Measurements from ENCODE around the gene PITX2. TPM values are rescaled to one million over a fixed set of nuclear protein-coding genes. Genes with fewer than 3 reads are reported as not detected.

PITX2 gene
- total and polyA plus RNA-seq, 2 of the 13 experiments (the other 11 are each of a cell fraction or from before 2014, with no cell fraction given): not detected

GRCh38 chr4:110635163-110635865 is 12.4 kb upstream of the PITX2 start:
- 1% methylated on average over 7 of the region's 7 CpGs for WGBS (ENCODE audit: low lambda C conversion rate)
- H3K79me2 ChIP-seq (ENCODE audit: insufficient read depth, low read length): no peaks in the 10 kb centered on the region
- no peak overlapping the region for H3K4me2 ChIP-seq (ENCODE audit: low read depth, low read length)
- BruUV-seq (replicated peaks): no TSS peak
- H3K36me3 ChIP-seq (replicated peaks in 1 of 2; ENCODE audit: control insufficient read depth in 1 of 2, insufficient read depth in 2 of 2, low read length in 2 of 2): no peaks in the 10 kb centered on the region
- DNase-seq (ENCODE audit: low spot score): no peak
- H3K9ac ChIP-seq (ENCODE audit: insufficient read depth, low read depth, low read length): no peak overlapping the region
- no peak overlapping the region for H3K27ac ChIP-seq (ENCODE audit: extremely low read length, insufficient read depth, low read length)
- H2AFZ ChIP-seq (ENCODE audit: low read length): no peak overlapping the region
- no peak for FAIRE-seq
- no peaks in the 10 kb centered on the region for H3K9me3 ChIP-seq (ENCODE audit: low read length)
- H3K4me1 ChIP-seq (ENCODE audit: insufficient read depth, low read length): peaks cover 7% of the 10 kb centered on the region
- intact Hi-C loops (cut with micrococcal nuclease; ENCODE audit: unreplicated experiment) (no loop called here), in situ Hi-C loops (cut with HindIII; ENCODE audit: extremely low pct_ligation_motif_present, low pct_unique_long_range_greater_than_20kb) (no loop called here)
- POLR2A ChIA-PET: no interaction called here
- H3K4me3 ChIP-seq (replicated peaks in 1 of 3; ENCODE audit: insufficient read depth in 1 of 3, low read depth in 2 of 3, low read length in 3 of 3): no peak overlapping the region
- H4K20me1 ChIP-seq (ENCODE audit: insufficient read depth, low read length): no peaks in the 10 kb centered on the region
- H3K27me3 ChIP-seq (ENCODE audit: control insufficient read depth in 1 of 2, insufficient read depth in 2 of 2, low read length in 2 of 2): peaks cover 0 to 83% of the 10 kb centered on the region in 2 experiments
- CTCF ChIA-PET (ENCODE audit: low intra/inter-chr PET ratio, low total read pairs): no interaction called here
- TF ChIP-seq ZNF749 (CRISPR knock-in tag; IDR thresholded peaks at IDR 0.05; ENCODE audit: borderline replicate concordance) (no peak), ZSCAN9 (CRISPR knock-in tag; IDR thresholded peaks at IDR 0.05; ENCODE audit: borderline replicate concordance) (no peak), CHD2 (IDR thresholded peaks at IDR 0.05; ENCODE audit: low read depth, low read length) (no peak), MLXIP (CRISPR knock-in tag; IDR thresholded peaks at IDR 0.05; ENCODE audit: borderline replicate concordance) (no peak), ZNF83 (CRISPR knock-in tag; IDR thresholded peaks at IDR 0.05; ENCODE audit: borderline replicate concordance) (no peak), MTF2 (CRISPR knock-in tag; IDR thresholded peaks at IDR 0.05; ENCODE audit: borderline replicate concordance) (no peak), YY1 (IDR thresholded peaks at IDR 0.05; ENCODE audit: insufficient read depth, insufficient replicate concordance, low read depth, low read length) (no peak), ZNF839 (CRISPR knock-in tag; IDR thresholded peaks at IDR 0.05; ENCODE audit: borderline replicate concordance) (no peak), ZBTB42 (CRISPR knock-in tag; IDR thresholded peaks at IDR 0.05) (no peak), ZNF281 (CRISPR knock-in tag; IDR thresholded peaks at IDR 0.05; ENCODE audit: borderline replicate concordance) (no peak), AFF4 (CRISPR knock-in tag; IDR thresholded peaks at IDR 0.05) (no peak), CBX1 (IDR thresholded peaks at IDR 0.05; ENCODE audit: low read depth) (no peak), ZNF207 (IDR thresholded peaks at IDR 0.05; ENCODE audit: borderline replicate concordance) (no peak), HNF4A (CRISPR knock-in tag; IDR thresholded peaks at IDR 0.05) (no peak), ZNF30 (CRISPR knock-in tag; IDR thresholded peaks at IDR 0.05) (no peak), NFE2L2 (IDR thresholded peaks at IDR 0.05; ENCODE audit: low read length) (no peak)
- ATAC-seq: no peak
